HepG2 (cell line): ENCODE results near the gene OR8H2.

ENCODE experiments used
- CEBPB ChIP-seq: IDR thresholded peaks from 2 replicates; pipeline ENCODE4 v1.6.1; 2011; ENCODE audit warnings: low read depth, low read length, improper control_type of control experiment, borderline replicate concordance
- CTCF ChIP-seq: sonication (generic); formaldehyde crosslinking; IDR thresholded peaks from 2 replicates; pipeline ENCODE4 v1.5.0; 2020; ENCODE audit warnings: mild to moderate bottlenecking, missing genetic modification reagents, moderate library complexity
- EZH2 ChIP-seq: conservative IDR thresholded peaks from 2 replicates; pipeline ENCODE4 v1.6.1; 2012; ENCODE audit warnings: mild to moderate bottlenecking, low read depth, low read length, moderate library complexity
- NR2F1 ChIP-seq, 2 experiments: fragments of 450-650 bp in 1 of 2; formaldehyde crosslinking in 1 of 2; IDR thresholded peaks; 2 replicates each; pipeline versions ENCODE4 v1.5.0 to v1.6.1; 2016 to 2020; ENCODE audit warnings: mild to moderate bottlenecking in 1 of 2, missing compliant biosample characterization in 1 of 2, missing genetic modification reagents in 1 of 2, moderate library complexity in 1 of 2
- REPIN1 ChIP-seq: sonication (generic); formaldehyde crosslinking; IDR thresholded peaks from 2 replicates; pipeline ENCODE4 v1.8.0; 2022; ENCODE audit warnings: missing genetic modification reagents, low read depth, mild to moderate bottlenecking, borderline replicate concordance
- TAF1 ChIP-seq: sonication (generic); formaldehyde crosslinking; IDR thresholded peaks from 2 replicates; pipeline ENCODE4 v1.4.0; 2020; ENCODE audit warnings: missing genetic modification reagents
- ZBTB14 ChIP-seq: sonication (generic); formaldehyde crosslinking; IDR thresholded peaks from 2 replicates; pipeline ENCODE4 v1.4.0; 2020; ENCODE audit warnings: missing genetic modification reagents

- TF ChIP-seq CEBPB (no peak), ZBTB14 (no peak), TAF1 (CRISPR knock-in tag) (no peak), REPIN1 (no peak), EZH2 (no peak), CTCF (CRISPR knock-in tag) (no peak), NR2F1 (CRISPR knock-in tag; IDR thresholded peaks at IDR 0.05) (no peak)
These were observed 48.8 kb downstream of the OR8H2 start for GRCh38 chr11:56152333-56152732.
